Measurements from ENCODE around the gene CDH4. TPM values are rescaled to one million over a fixed set of nuclear protein-coding genes. Genes with fewer than 3 reads are reported as not detected.

CDH4 gene
- total RNA-seq, 1 donor, result 0.18 TPM

DNA sequence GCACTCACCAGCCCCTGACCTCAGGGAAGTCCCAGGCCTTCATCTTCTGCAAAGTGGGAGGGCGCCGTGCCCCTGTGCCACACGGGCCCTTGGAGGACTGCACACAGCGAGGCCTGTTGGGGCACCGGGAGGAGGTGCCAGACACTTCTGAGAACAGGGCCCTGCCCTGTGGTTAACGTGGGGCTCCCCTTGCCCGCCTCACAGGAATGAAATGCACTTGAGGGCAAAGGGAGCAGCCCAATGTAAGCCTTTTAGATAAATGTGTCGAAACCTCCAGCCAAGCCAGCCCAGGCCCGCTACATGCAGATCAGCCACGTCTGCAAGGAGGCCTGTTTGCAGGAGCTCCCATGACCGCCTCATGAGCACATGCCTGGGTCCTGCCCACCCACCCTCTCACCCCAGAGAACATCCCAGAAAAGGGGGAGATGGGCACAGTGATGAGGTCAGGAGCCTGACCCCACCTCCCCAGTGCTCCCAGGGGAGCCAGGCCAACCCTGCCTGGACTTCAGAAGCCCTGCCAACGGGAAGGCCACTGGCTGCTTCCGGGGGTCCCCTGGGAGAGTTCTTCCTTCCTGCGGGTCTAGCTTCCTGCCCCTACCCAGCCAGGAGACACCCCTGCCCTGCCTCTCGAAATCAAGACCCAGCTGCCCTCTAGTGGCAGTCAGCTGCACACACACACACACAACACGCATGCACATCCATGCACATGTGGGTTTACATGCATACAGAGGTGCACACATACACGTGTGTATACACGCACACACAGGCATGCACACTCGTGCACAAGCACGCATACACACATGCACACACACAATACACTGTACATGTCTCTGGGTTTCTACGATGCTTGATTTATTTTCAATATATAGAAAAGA lies 634.9 kb downstream of the CDH4 start:
- peak; percentile 30 for DNase-seq (ENCODE audit: low read depth)
- H3K4me3 ChIP-seq (ENCODE audit: low read depth, low read length), result no peak overlapping the region
- TF ChIP-seq, protein P1, sequence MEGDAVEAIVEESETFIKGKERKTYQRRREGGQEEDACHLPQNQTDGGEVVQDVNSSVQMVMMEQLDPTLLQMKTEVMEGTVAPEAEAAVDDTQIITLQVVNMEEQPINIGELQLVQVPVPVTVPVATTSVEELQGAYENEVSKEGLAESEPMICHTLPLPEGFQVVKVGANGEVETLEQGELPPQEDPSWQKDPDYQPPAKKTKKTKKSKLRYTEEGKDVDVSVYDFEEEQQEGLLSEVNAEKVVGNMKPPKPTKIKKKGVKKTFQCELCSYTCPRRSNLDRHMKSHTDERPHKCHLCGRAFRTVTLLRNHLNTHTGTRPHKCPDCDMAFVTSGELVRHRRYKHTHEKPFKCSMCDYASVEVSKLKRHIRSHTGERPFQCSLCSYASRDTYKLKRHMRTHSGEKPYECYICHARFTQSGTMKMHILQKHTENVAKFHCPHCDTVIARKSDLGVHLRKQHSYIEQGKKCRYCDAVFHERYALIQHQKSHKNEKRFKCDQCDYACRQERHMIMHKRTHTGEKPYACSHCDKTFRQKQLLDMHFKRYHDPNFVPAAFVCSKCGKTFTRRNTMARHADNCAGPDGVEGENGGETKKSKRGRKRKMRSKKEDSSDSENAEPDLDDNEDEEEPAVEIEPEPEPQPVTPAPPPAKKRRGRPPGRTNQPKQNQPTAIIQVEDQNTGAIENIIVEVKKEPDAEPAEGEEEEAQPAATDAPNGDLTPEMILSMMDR (IDR thresholded peaks at IDR 0.05; ENCODE audit: insufficient read depth, low read length), result peak; percentile 72

DNA sequence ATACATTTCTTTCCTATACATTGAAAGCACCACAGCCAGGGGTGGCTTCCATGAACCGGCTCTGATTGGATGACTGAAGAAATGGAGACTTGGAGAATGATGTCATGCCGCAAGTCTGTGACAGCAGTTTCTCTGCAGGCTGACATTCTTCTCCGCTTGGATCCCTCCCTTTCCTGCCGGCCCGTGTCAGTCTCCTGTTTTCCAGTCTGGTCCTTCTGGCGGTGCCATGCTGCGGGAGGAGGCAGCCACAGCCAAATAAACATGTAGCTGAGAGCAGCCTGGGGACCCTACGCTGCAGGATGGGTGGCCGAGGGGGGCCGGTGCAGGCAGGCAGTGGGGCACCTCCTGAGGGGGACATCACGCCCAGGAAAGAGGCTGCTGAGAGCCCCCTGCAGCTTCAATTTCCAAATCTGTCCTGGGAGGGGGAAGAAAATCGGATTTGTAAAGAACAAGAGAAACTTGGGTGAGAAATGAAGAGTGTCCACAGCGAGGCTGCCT lies 635.6 kb downstream of the CDH4 start:
- TF ChIP-seq, protein P1 (IDR thresholded peaks at IDR 0.05; ENCODE audit: insufficient read depth, low read length), result no peak
- H3K4me3 ChIP-seq (ENCODE audit: low read depth, low read length), result no peak overlapping the region
- DNase-seq (ENCODE audit: low read depth), result no peak

DNA sequence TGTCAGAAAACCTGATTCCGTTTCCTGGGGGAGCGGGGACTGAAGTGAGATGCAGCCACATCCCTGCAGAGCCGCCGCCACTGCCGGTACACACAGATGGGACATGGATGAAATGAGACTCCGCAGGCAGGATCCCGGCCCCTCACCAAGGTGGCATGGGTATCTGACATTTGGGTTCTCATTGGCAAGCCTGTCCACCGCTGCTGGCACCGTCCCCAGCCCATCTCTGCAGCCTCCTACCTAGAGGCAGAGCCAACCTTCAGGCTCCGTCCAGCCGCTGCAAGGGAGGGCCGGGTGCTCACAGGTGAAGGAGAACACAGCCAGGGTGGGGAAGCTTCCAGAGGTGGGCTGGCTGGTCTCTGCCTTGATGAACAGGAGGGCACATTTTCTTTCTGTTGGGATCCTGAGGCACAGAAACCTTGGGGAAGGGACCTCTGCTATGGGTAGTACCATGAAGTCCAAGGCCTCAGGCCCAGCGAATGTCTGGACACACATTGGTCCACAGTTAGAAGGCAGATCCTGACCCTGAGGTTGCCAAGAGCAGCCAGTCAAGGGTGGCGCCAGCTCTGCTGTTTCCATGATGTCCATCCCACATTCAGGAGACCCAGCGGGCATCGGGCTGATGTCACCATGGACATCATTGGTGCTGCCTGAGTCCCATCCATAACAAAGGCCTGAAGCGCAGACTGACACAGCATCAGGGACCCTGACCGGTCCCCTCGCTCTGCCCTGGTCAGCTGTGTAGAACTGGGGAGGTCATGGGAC lies 636.2 kb downstream of the CDH4 start:
- TF ChIP-seq, protein P1 (IDR thresholded peaks at IDR 0.05; ENCODE audit: insufficient read depth, low read length), result no peak
- no peak for DNase-seq (ENCODE audit: low read depth)

DNA sequence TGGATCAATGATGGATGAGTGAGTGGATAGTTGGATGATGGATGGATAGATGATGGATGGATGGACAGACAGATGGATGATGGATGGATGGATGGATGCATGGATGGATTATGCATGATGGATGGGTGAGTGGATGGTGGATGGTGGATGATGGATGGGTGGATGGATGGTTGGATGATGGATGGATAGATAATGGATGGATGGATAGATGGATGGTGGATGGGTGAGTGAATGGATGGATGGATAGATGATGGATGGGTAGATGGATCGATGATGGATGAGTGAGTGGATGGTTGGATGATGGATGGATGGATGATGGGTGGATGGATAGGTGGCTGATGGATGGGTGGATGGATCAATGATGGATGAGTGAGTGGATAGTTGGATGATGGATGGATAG lies 637.6 kb downstream of the CDH4 start:
- no peak overlapping the region for H3K4me3 ChIP-seq (ENCODE audit: low read depth, low read length)
- TF ChIP-seq, protein P1 (IDR thresholded peaks at IDR 0.05; ENCODE audit: insufficient read depth, low read length), result no peak

More for the DNA sequence above, 636.2 kb downstream of the CDH4 start:
- no peak overlapping the region for H3K4me3 ChIP-seq (ENCODE audit: low read depth, low read length)

DNA sequence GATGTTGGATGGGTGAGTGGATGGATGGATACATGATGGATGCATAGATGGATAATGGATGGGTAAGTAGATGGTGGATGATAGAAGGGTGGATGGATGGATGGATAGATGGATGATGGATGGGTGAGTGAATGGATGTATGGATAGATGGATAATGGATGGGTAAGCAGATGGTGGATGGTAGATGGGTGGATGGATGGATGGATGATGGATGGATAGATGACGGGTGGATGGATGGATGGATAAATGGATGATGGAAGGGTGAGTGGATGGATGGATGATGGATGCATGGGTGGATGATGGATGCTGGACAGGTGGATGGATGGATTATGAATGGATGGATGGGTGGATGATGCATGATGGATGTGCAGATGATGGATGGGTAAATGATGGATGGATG lies 638.1 kb downstream of the CDH4 start:
- TF ChIP-seq, protein P1 (IDR thresholded peaks at IDR 0.05; ENCODE audit: insufficient read depth, low read length), result no peak
- DNase-seq (ENCODE audit: low read depth), result no peak
- H3K4me3 ChIP-seq (ENCODE audit: low read depth, low read length), result no peak overlapping the region

More for the DNA sequence above, 637.6 kb downstream of the CDH4 start:
- no peak for DNase-seq (ENCODE audit: low read depth)

DNA sequence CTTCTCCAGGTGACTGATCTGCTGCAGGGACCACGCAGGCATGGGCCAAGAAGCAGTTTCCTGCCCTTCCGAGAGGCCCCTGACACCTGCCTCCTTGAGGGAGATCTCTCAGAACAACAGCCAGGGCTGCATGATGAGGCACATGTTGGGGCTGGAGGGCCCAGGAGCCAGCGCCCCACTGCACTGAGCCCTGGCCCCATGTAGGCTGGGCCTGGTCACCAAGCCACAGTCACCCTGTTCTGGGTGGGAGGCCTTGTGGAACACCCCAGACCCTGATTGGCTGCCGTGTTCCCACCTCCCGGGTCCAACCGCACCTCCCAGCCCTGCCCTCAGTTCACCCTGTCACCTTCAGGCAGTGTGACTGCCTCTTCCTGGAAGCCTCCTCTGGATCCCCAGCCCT lies 639.4 kb downstream of the CDH4 start:
- DNase-seq (ENCODE audit: low read depth), result no peak
- H3K4me3 ChIP-seq (ENCODE audit: low read depth, low read length), result no peak overlapping the region
- TF ChIP-seq, protein P1 (IDR thresholded peaks at IDR 0.05; ENCODE audit: insufficient read depth, low read length), result no peak
